H1 (cell line): ENCODE results near the gene SEC11A. TPM values are rescaled to one million over a fixed set of nuclear protein-coding genes. Genes with fewer than 3 reads are reported as not detected.

ENCODE experiments used
- CTCF ChIA-PET: fragments of 300-600 bp; sonication (Branson Sonifier 250); formaldehyde crosslinking; loops from one replicate; lab custom pipeline; 2021; ENCODE audit not compliant: partially characterized antibody; lab: Charles Lee
- POLR2A ChIA-PET: fragments of 300-600 bp; sonication (Branson Sonifier 250); formaldehyde crosslinking; loops from one replicate; lab custom pipeline; 2021; ENCODE audit warnings: inconsistent platforms; ENCODE audit not compliant: partially characterized antibody; lab: Charles Lee
- DNase-seq, 2 experiments: peaks; one replicate each; pipeline versions ENCODE4 v3.0.0 to v3.0.0-alpha.2; 2010 to 2022; ENCODE audit warnings: low spot score in 2 of 2, low read depth in 1 of 2, mixed read lengths in 1 of 2
- FAIRE-seq: peaks from 2 replicates; lab custom pipeline; 2011; peaks lifted over from hg19 to GRCh38; lab: Jason Lieb, UNC
- H2AFZ ChIP-seq: 2 replicates; pipeline ENCODE4 v1.8.1; 2012; ENCODE audit warnings: low read length, inconsistent platforms
- H2AK5ac ChIP-seq: 2 replicates; pipeline ENCODE4 v1.6.1; 2013; ENCODE audit warnings: low read depth, low read length
- H2BK120ac ChIP-seq: replicated peaks from 2 replicates; pipeline ENCODE3; 2013; ENCODE audit warnings: low read depth, low read length, inconsistent platforms
- H2BK12ac ChIP-seq: 2 replicates; pipeline ENCODE4 v1.6.1; 2013; ENCODE audit warnings: low read depth, low read length
- H2BK15ac ChIP-seq: 2 replicates; pipeline ENCODE4 v1.6.1; 2013; ENCODE audit warnings: low read length
- H2BK20ac ChIP-seq: 2 replicates; pipeline ENCODE4 v1.6.1; 2013; ENCODE audit warnings: low read length
- H2BK5ac ChIP-seq: 2 replicates; pipeline ENCODE4 v1.6.1; 2013; ENCODE audit warnings: low read depth, low read length
- H3K14ac ChIP-seq: 2 replicates; pipeline ENCODE4 v1.6.1; 2013; ENCODE audit warnings: inconsistent platforms; ENCODE audit not compliant: insufficient read length
- H3K18ac ChIP-seq: 2 replicates; pipeline ENCODE4 v1.6.1; 2013; ENCODE audit warnings: low read length; ENCODE audit errors: extremely low read depth
- H3K23ac ChIP-seq: 2 replicates; pipeline ENCODE4 v1.6.1; 2013; ENCODE audit warnings: inconsistent platforms; ENCODE audit not compliant: insufficient read length
- H3K23me2 ChIP-seq: 2 replicates; pipeline ENCODE4 v1.6.1; 2013; ENCODE audit warnings: low read depth, low read length
- H3K27ac ChIP-seq: 2 replicates; pipeline ENCODE4 v1.6.1; 2011; ENCODE audit warnings: low read depth, low read length, inconsistent platforms
- H3K27me3 ChIP-seq, 4 experiments: replicated peaks in 1 of 4; 1 replicate in 1 of 4; 2 replicates in 3 of 4; pipeline versions ENCODE4 v1.6.1 to v1.8.1; 2011 to 2013; ENCODE audit warnings: low read length in 3 of 4, mild to moderate bottlenecking in 3 of 4, inconsistent platforms in 2 of 4, mixed read lengths in 2 of 4, moderate library complexity in 1 of 4; ENCODE audit not compliant: control insufficient read depth in 3 of 4, insufficient read depth in 3 of 4; ENCODE audit errors: extremely low read depth in 1 of 4
- H3K36me3 ChIP-seq, 4 experiments: 2 replicates each; pipeline versions ENCODE4 v1.6.1 to v1.8.1; 2011 to 2013; ENCODE audit warnings: mild to moderate bottlenecking in 4 of 4, low read length in 3 of 4, moderate library complexity in 2 of 4, control low read depth in 1 of 4, inconsistent platforms in 1 of 4; ENCODE audit not compliant: insufficient read depth in 4 of 4, control insufficient read depth in 2 of 4
- H3K4ac ChIP-seq: replicated peaks from 2 replicates; pipeline ENCODE3; 2013; ENCODE audit warnings: low read length, low read depth, mixed read lengths, inconsistent platforms; ENCODE audit not compliant: insufficient read length
- H3K4me1 ChIP-seq, 4 experiments: replicated peaks in 1 of 4; 1 replicate in 1 of 4; 2 replicates in 3 of 4; pipeline versions ENCODE4 v1.6.1 to v1.8.1; 2011 to 2013; ENCODE audit warnings: low read length in 3 of 4, inconsistent platforms in 2 of 4, mixed read lengths in 1 of 4; ENCODE audit not compliant: insufficient read depth in 4 of 4, control insufficient read depth in 3 of 4
- H3K4me2 ChIP-seq, 2 experiments: 2 replicates each; pipeline versions ENCODE4 v1.6.1 to v1.8.1; 2011 to 2013; ENCODE audit warnings: low read depth in 2 of 2, low read length in 2 of 2, control low read depth in 1 of 2, inconsistent platforms in 1 of 2, mild to moderate bottlenecking in 1 of 2; ENCODE audit not compliant: insufficient read depth in 1 of 2
- H3K4me3 ChIP-seq, 4 experiments: fragments of 200-600, 300-600 bp in 1 of 4; sonication (generic), shearing (Covaris generic), sonication (Bioruptor Twin) in 1 of 4; 2 replicates each; pipeline versions ENCODE4 v1.5.1 to v1.8.1; 2011 to 2016; ENCODE audit warnings: low read length in 4 of 4, low read depth in 3 of 4, control low read depth in 2 of 4, inconsistent platforms in 2 of 4, mild to moderate bottlenecking in 2 of 4, mixed read lengths in 1 of 4, moderate library complexity in 1 of 4; ENCODE audit not compliant: insufficient read depth in 2 of 4; ENCODE audit errors: extremely low read depth in 1 of 4
- H3K56ac ChIP-seq: replicated peaks from 2 replicates; pipeline ENCODE3; 2013; ENCODE audit warnings: low read depth, mild to moderate bottlenecking, mixed read lengths, low read length, inconsistent platforms; ENCODE audit not compliant: insufficient read length
- H3K79me1 ChIP-seq: 2 replicates; pipeline ENCODE4 v1.6.1; 2013; ENCODE audit warnings: low read depth, low read length, control low read depth
- H3K79me2 ChIP-seq, 2 experiments: 2 replicates each; pipeline versions ENCODE4 v1.6.1 to v1.8.1; 2012 to 2013; ENCODE audit warnings: low read length in 2 of 2, mild to moderate bottlenecking in 2 of 2, inconsistent platforms in 1 of 2; ENCODE audit not compliant: insufficient read depth in 2 of 2, control insufficient read depth in 1 of 2
- H3K9ac ChIP-seq, 4 experiments: replicated peaks in 1 of 4; 1 replicate in 1 of 4; 2 replicates in 3 of 4; pipeline versions ENCODE4 v1.6.1 to v1.8.1; 2011 to 2013; ENCODE audit warnings: low read depth in 3 of 4, low read length in 3 of 4, control low read depth in 2 of 4, mild to moderate bottlenecking in 2 of 4, moderate library complexity in 2 of 4, inconsistent platforms in 1 of 4; ENCODE audit errors: extremely low read depth in 1 of 4
- H3K9me3 ChIP-seq, 2 experiments: 2 replicates each; pipeline versions ENCODE4 v1.6.1 to v1.8.1; 2012 to 2013; ENCODE audit warnings: mild to moderate bottlenecking in 2 of 2, moderate library complexity in 2 of 2, control low read depth in 1 of 2, inconsistent platforms in 1 of 2, low read depth in 1 of 2, low read length in 1 of 2, mixed read lengths in 1 of 2; ENCODE audit not compliant: insufficient read depth in 2 of 2
- H4K20me1 ChIP-seq, 2 experiments: replicated peaks in 1 of 2; 2 replicates each; pipeline versions ENCODE3 to v1.8.1; 2011 to 2013; ENCODE audit warnings: inconsistent platforms in 2 of 2, low read length in 2 of 2, mild to moderate bottlenecking in 1 of 2; ENCODE audit not compliant: insufficient read depth in 2 of 2, control insufficient read depth in 1 of 2
- H4K5ac ChIP-seq: 2 replicates; pipeline ENCODE4 v1.6.1; 2013; ENCODE audit warnings: low read length, low read depth, mixed read lengths, inconsistent platforms; ENCODE audit not compliant: insufficient read length
- H4K8ac ChIP-seq: 2 replicates; pipeline ENCODE4 v1.8.0; 2013; ENCODE audit warnings: mild to moderate bottlenecking, moderate library complexity, low read length, inconsistent platforms; ENCODE audit not compliant: insufficient read depth; ENCODE audit errors: extremely low read depth
- H4K91ac ChIP-seq: replicated peaks from 2 replicates; pipeline ENCODE3; 2013; ENCODE audit warnings: low read length, mixed read lengths, inconsistent platforms; ENCODE audit not compliant: insufficient read length
- ATF3 ChIP-seq: IDR thresholded peaks from 2 replicates; pipeline ENCODE4 v1.6.1; 2011; ENCODE audit warnings: low read depth, mild to moderate bottlenecking, low read length; ENCODE audit not compliant: insufficient read depth
- CEBPB ChIP-seq: IDR thresholded peaks from 2 replicates; pipeline ENCODE4 v1.6.1; 2012; ENCODE audit warnings: low read depth, low read length
- EGR1 ChIP-seq: IDR thresholded peaks from 2 replicates; pipeline ENCODE4 v1.6.1; 2011; ENCODE audit warnings: low read depth, low read length, borderline replicate concordance
- EP300 ChIP-seq, 2 experiments: IDR thresholded peaks; 1 replicate in 1 of 2; 2 replicates in 1 of 2; pipeline ENCODE4 v1.6.1; 2011 to 2012; ENCODE audit warnings: low read depth in 2 of 2, low read length in 2 of 2, mild to moderate bottlenecking in 2 of 2, borderline replicate concordance in 1 of 2, inconsistent platforms in 1 of 2, moderate library complexity in 1 of 2
- HDAC6 ChIP-seq: IDR thresholded peaks from one replicate; pipeline ENCODE4 v1.7.1; 2012; ENCODE audit warnings: low read depth, mild to moderate bottlenecking, inconsistent platforms, low read length, moderate library complexity
- MAFK ChIP-seq: IDR thresholded peaks from 2 replicates; pipeline ENCODE4 v1.6.1; 2012; ENCODE audit warnings: low read depth, mild to moderate bottlenecking, improper control_type of control experiment, low read length
- RNF2 ChIP-seq: fragments of 200-900, 300-1000 bp; sonication (generic); IDR thresholded peaks from 2 replicates; pipeline ENCODE4 v1.7.1; 2016; ENCODE audit warnings: borderline replicate concordance, low read depth, mild to moderate bottlenecking, antibody characterized with exemption, low read length; ENCODE audit not compliant: poor library complexity, severe bottlenecking; ENCODE audit errors: missing control alignments
- SUZ12 ChIP-seq: fragments of 200-600 bp; sonication (generic); IDR thresholded peaks from 2 replicates; pipeline ENCODE4 v1.6.1; 2012; ENCODE audit warnings: mild to moderate bottlenecking, inconsistent platforms, low read length, moderate library complexity, mixed read lengths
- TAF7 ChIP-seq: optimal IDR thresholded peaks from 2 replicates; pipeline ENCODE3; 2011; ENCODE audit warnings: low read depth, mild to moderate bottlenecking, inconsistent platforms, low read length, moderate library complexity, borderline replicate concordance
- WGBS, 2 experiments: shearing (Covaris generic) in 1 of 2; methylation state at CpG; one replicate each; pipeline versions ENCODE4 v1.1.6 to v1.1.7; 2013 to 2015; ENCODE audit warnings: low lambda C conversion rate in 2 of 2, mixed read lengths in 2 of 2, inconsistent platforms in 1 of 2, low coverage in 1 of 2, missing lambda C conversion rate in 1 of 2; ENCODE audit not compliant: insufficient replicate concordance in 2 of 2, insufficient coverage in 1 of 2, insufficient read length in 1 of 2; ENCODE audit errors: extremely low coverage in 1 of 2, missing lambda C conversion rate in 1 of 2; 5-methylcytosine and 5-hydroxymethylcytosine counted together
- polyA plus RNA-seq, 7 experiments: library from polyadenylated mRNA; depleted of rRNA in 3 of 7; stranded (reverse) in 5 of 7; unstranded in 2 of 7; fragments of >200 nt in 5 of 7; fragments of 200-250 nt in 2 of 7; gene quantifications; 1 replicate in 5 of 7; 2 replicates in 1 of 7; 4 replicates in 1 of 7; pipeline versions ENCODE4 v1.2.1 to v1.2.3, GENCODE V29; 2011 to 2013; ENCODE audit warnings: missing spikeins in 2 of 7, mixed read lengths in 2 of 7
- total RNA-seq: library from RNA; stranded (reverse); fragmentation: NEBNext Ultra II Directional; extraction: Animal tissue kit (Norgen Biotek cat#: 25700); gene quantifications from 2 replicates; pipeline ENCODE4 v1.2.1, GENCODE V29; 2021

Gene SEC11A
- total and polyA plus RNA-seq, 2 of the 8 experiments (the other 6 are each of a cell fraction or from before 2014, with no cell fraction given), result 268 to 316 TPM

GRCh38 chr15:84697236-84697990 lies 18.5 kb downstream of the SEC11A start:
- Histone ChIP-seq H3K9ac (no peak overlapping the region), H4K91ac (no peak overlapping the region), H2AFZ (no peak overlapping the region), H2BK5ac (no peak overlapping the region), H2BK120ac (no peak overlapping the region), H3K36me3 (no peaks in the 10 kb centered on the region), H3K23ac (no peak overlapping the region), H2BK15ac (no peak overlapping the region), H2AK5ac (no peak overlapping the region), H2BK12ac (no peak overlapping the region), H3K79me2 (peaks cover 0 to 96% of the 10 kb centered on the region in 2 experiments; a peak in 3 of 4 replicates), H3K9me3 (no peaks in the 10 kb centered on the region), H4K8ac (no peak overlapping the region), H2BK20ac (no peak overlapping the region), H3K18ac (no peak overlapping the region), H3K56ac (no peak overlapping the region), H3K4me2 (no peak overlapping the region), H3K4me3 (no peak overlapping the region), H3K27ac (no peak overlapping the region), H3K23me2 (no peaks in the 10 kb centered on the region), H4K5ac (no peak overlapping the region), H3K4ac (no peak overlapping the region), H3K79me1 (peaks cover 2% of the 10 kb centered on the region), H4K20me1 (peaks cover 0 to 6% of the 10 kb centered on the region in 2 experiments), H3K27me3 (no peaks in the 10 kb centered on the region), H3K4me1 (no peaks in the 10 kb centered on the region), H3K14ac (no peak overlapping the region)
- ChIA-PET POLR2A (interaction anchor here (0.6 to 1.1 kb wide), 3 partner anchors 19 to 46 kb away, joined by 3 to 4 read pairs (median 3); partner anchors contain the start of gene SEC11A), CTCF (interaction anchor here (0.9 to 1.7 kb wide), 3 partner anchors 9 to 165 kb away, joined by 3 to 7 read pairs (median 3); no protein-coding TSS in a partner anchor)
- TF ChIP-seq TAF7 (no peak), HDAC6 (no peak), ATF3 (no peak), EGR1 (no peak), SUZ12 (no peak), CEBPB (no peak), MAFK (no peak), RNF2 (no peak), EP300 (IDR thresholded peaks at IDR 0.05; ENCODE audit: borderline replicate concordance in 1 of 2, low read depth in 2 of 2, low read length in 2 of 2) (no peak)
- FAIRE-seq (no peak), DNase-seq (no peak)
- 86% methylated on average over 1 of the region's 1 CpG; no CpG with 5 or more reads in 1 of the 2 experiments for WGBS, 2 experiments
